HG02885 (cell line): ENCODE results near the gene NPTXR.
A peak's percentile ranks its signal among the peaks of the same experiment; 100 is the strongest.
"Not testable (repeated sequence)": the region's sequence is repeated elsewhere in the genome, so short reads cannot be mapped to it uniquely, and the experiment has no call there.

Experiments
- ATAC-seq: cut with Tn5 transposase; IDR thresholded peaks from one replicate; pipeline ENCODE4 v1.9.1; 2021; ENCODE audit warnings: mild to moderate bottlenecking; ENCODE audit not compliant: unreplicated experiment, poor library complexity

NPTXR gene

GRCh38 chr22:38805041-38805593 is 38.7 kb downstream of the NPTXR start:
- ATAC-seq = not testable (repeated sequence)

- ATAC-seq = no peak
Measured at GRCh38 chr22:38802671-38803121, 41.1 kb downstream of the NPTXR start.

GRCh38 chr22:38799265-38800002 is 44.4 kb downstream of the NPTXR start:
- ATAC-seq = no peak

GRCh38 chr22:38798496-38798895 is 45.3 kb downstream of the NPTXR start:
- ATAC-seq = no peak

- ATAC-seq = no peak
Measured at GRCh38 chr22:38796262-38796957, 47.4 kb downstream of the NPTXR start.

GRCh38 chr22:38795569-38795968 is 48.3 kb downstream of the NPTXR start:
- no peak for ATAC-seq

GRCh38 chr22:38793721-38794466 is 49.9 kb downstream of the NPTXR start, which contains the start of gene DNAL4:
Gene DNAL4, minus strand, starts transcription at chr22:38794143. Its CDS starts 11,412 bp downstream, at chr22:38782731.
- peak; percentile 96 for ATAC-seq

GRCh38 chr22:38793317-38793716 is 50.5 kb downstream of the NPTXR start:
- no peak for ATAC-seq

- ATAC-seq = no peak
Measured at GRCh38 chr22:38792833-38793232, 51.0 kb downstream of the NPTXR start.

GRCh38 chr22:38789606-38790005 is 54.2 kb downstream of the NPTXR start:
- no peak for ATAC-seq

- ATAC-seq = no peak
Measured at GRCh38 chr22:38788846-38789245, 55.0 kb downstream of the NPTXR start.

GRCh38 chr22:38788021-38788816 is 55.6 kb downstream of the NPTXR start:
- no peak for ATAC-seq

GRCh38 chr22:38786631-38787030 is 57.2 kb downstream of the NPTXR start:
- ATAC-seq = no peak

- no peak for ATAC-seq
Measured at GRCh38 chr22:38784856-38785255, 59.0 kb downstream of the NPTXR start.

- no peak for ATAC-seq
Measured at GRCh38 chr22:38784035-38784434, 59.8 kb downstream of the NPTXR start.

- ATAC-seq = no peak
Measured at GRCh38 chr22:38783095-38783615, 60.7 kb downstream of the NPTXR start.

- no peak for ATAC-seq
Measured at GRCh38 chr22:38782402-38783094, 61.3 kb downstream of the NPTXR start.

- ATAC-seq = no peak
Measured at GRCh38 chr22:38781033-38781432, 62.8 kb downstream of the NPTXR start.

GRCh38 chr22:38777087-38777671 is 66.6 kb downstream of the NPTXR start:
- no peak for ATAC-seq
